Neural cell (in vitro differentiated cells): Measurements from ENCODE around the gene MST1.

Experiments used
- EZH2 ChIP-seq: fragments of 200-600, 300-800 bp; shearing (Covaris generic), sonication (generic); IDR thresholded peaks from 2 replicates; pipeline ENCODE4 v1.6.1; 2014; ENCODE audit warnings: antibody characterized with exemption, low read length, borderline replicate concordance, mild to moderate bottlenecking; ENCODE audit not compliant: insufficient read depth, poor library complexity, severe bottlenecking
- POLR2AphosphoS5 ChIP-seq: IDR thresholded peaks from 2 replicates; pipeline ENCODE4 v1.6.1; 2012
- TAF1 ChIP-seq: IDR thresholded peaks from 2 replicates; pipeline ENCODE4 v1.6.1; 2012; ENCODE audit warnings: low read depth
- TF ChIP-seq, protein P1 (sequence below): fragments of 450-650 bp; IDR thresholded peaks from 2 replicates; pipeline ENCODE4 v1.5.1; 2014; ENCODE audit warnings: antibody characterized with exemption, mild to moderate bottlenecking, moderate library complexity; ENCODE audit not compliant: poor library complexity, severe bottlenecking
- TF ChIP-seq, protein P2 (sequence below): IDR thresholded peaks from 2 replicates; pipeline ENCODE4 v1.6.1; 2012; ENCODE audit warnings: borderline replicate concordance

DNA sequence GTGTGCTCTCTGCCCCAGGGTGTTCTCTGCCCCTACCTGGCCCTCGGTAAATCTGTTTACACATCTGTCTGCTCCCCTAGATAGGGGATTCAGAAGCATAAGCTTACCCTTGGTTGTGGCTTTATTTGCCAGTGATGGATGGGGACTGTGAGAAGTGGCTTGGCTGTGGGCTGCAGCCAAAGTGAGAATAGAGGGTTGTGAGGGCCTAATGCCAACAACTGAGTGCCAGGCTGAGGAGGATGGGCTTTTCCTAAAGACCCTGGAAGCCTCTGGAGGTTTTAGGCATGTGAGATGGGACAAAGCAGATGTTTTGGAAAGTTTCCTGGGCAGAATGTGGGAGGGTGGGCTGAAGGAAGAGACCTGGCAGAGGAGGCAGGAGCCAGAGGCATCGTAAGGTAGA, 30.6 kb downstream of the MST1 start:
- TF ChIP-seq, protein P1, sequence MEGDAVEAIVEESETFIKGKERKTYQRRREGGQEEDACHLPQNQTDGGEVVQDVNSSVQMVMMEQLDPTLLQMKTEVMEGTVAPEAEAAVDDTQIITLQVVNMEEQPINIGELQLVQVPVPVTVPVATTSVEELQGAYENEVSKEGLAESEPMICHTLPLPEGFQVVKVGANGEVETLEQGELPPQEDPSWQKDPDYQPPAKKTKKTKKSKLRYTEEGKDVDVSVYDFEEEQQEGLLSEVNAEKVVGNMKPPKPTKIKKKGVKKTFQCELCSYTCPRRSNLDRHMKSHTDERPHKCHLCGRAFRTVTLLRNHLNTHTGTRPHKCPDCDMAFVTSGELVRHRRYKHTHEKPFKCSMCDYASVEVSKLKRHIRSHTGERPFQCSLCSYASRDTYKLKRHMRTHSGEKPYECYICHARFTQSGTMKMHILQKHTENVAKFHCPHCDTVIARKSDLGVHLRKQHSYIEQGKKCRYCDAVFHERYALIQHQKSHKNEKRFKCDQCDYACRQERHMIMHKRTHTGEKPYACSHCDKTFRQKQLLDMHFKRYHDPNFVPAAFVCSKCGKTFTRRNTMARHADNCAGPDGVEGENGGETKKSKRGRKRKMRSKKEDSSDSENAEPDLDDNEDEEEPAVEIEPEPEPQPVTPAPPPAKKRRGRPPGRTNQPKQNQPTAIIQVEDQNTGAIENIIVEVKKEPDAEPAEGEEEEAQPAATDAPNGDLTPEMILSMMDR, result no peak
- TF ChIP-seq TAF1 (no peak), EZH2 (no peak), POLR2AphosphoS5 (no peak)
- TF ChIP-seq, protein P2, sequence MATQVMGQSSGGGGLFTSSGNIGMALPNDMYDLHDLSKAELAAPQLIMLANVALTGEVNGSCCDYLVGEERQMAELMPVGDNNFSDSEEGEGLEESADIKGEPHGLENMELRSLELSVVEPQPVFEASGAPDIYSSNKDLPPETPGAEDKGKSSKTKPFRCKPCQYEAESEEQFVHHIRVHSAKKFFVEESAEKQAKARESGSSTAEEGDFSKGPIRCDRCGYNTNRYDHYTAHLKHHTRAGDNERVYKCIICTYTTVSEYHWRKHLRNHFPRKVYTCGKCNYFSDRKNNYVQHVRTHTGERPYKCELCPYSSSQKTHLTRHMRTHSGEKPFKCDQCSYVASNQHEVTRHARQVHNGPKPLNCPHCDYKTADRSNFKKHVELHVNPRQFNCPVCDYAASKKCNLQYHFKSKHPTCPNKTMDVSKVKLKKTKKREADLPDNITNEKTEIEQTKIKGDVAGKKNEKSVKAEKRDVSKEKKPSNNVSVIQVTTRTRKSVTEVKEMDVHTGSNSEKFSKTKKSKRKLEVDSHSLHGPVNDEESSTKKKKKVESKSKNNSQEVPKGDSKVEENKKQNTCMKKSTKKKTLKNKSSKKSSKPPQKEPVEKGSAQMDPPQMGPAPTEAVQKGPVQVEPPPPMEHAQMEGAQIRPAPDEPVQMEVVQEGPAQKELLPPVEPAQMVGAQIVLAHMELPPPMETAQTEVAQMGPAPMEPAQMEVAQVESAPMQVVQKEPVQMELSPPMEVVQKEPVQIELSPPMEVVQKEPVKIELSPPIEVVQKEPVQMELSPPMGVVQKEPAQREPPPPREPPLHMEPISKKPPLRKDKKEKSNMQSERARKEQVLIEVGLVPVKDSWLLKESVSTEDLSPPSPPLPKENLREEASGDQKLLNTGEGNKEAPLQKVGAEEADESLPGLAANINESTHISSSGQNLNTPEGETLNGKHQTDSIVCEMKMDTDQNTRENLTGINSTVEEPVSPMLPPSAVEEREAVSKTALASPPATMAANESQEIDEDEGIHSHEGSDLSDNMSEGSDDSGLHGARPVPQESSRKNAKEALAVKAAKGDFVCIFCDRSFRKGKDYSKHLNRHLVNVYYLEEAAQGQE, result no peak
